ENCODE results near the gene GALNT10.

GALNT10 gene

DNA sequence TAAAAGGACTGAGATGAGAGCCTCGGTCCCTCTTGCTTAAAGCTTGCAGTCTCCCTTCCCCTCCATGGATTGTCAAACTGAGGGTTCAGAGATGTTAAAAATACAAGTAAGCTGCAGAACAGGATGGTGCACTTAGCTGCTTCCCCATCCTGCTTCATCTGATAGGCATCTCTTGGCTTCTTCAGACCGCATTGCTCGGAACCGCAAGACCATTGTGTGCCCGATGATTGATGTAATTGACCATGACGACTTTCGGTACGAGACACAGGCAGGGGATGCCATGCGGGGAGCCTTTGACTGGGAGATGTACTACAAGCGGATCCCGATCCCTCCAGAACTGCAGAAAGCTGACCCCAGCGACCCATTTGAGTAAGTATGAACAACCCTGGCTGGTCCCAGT lies 189.7 kb downstream of the GALNT10 start:
- DNase-seq (ENCODE audit: low read depth): no peak

DNA sequence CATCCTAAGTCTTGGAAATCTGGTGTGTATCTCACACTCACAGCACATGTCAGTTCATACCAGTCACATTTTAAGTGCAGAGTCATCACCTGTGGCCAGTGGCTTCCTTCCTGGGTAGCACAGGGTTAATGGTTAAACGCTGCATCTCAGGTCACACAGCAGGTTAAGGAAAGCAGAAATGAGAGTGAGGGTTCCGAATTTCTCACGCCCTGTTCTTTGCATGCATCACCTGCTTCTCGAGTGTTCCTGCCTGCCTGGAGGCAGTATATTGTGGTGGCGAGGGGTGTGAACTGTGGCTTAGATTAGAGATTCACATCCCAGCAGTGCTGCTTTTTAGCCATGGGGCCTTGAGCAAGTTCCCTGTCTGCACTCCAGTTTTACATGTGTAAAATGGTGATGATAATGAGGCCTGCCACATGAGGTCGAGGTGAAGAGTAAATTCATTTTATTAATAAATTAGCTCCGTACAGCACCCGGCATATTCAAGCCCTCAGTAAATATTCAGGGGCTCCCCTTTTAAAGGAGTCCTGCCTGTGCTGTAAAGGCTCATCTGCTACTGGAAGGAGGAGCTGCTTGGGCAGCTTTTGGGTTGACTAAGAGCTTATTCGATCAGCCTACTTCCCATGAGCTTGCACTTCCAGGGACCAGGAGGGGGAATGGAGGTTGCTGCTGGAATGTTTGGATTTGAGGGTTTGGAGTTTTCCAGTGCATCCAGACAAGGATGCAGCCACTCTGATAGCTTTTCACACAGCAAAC lies 194.1 kb downstream of the GALNT10 start:
- DNase-seq (ENCODE audit: low read depth): no peak

DNA sequence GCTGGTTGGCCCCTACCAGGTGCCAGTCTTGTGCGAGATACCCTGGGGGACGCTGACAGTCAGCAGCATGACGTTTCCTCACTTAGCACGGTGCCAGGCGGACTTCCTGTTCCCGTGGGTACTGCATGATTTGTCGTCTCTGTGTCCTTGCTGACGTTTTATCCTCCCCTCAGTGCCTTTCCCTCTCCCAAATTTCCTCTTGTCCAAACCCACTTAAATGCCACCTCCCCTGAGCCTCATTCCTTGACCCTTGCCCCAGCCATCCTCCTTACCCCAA lies 194.6 kb downstream of the GALNT10 start:
- DNase-seq (ENCODE audit: low read depth): no peak

DNA sequence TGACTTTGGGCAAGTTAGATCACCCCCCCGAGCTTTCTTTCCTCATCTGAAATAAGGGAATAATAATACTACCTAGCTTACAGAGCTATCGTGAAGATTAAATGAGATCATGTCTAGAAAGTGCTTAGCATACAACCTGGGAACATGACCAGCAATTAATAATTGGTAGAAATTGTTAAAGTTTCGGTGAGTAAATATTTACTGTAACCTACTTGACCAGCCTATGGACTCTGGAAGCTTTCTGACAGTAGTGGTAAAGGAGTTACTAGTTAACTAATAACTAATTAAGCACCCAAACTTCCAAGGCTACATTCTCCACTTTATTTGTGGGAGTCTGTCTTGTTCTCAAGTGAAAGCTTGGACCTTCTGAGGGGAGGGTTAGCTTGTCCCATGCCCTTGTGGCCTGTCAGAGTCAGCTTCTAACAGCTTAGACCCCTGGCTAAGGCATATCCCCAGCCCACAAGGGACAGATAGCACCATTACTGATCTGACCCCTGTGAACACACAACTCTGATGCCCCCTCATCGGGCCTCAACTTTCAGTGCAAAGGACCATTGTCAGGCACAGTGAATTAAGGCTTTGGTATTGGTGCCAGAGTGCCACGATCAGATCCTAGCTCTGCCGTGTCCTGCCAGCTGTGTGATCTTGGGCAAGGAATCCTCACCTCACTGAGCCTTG lies 196.6 kb downstream of the GALNT10 start:
- no peak for DNase-seq (ENCODE audit: low read depth)

DNA sequence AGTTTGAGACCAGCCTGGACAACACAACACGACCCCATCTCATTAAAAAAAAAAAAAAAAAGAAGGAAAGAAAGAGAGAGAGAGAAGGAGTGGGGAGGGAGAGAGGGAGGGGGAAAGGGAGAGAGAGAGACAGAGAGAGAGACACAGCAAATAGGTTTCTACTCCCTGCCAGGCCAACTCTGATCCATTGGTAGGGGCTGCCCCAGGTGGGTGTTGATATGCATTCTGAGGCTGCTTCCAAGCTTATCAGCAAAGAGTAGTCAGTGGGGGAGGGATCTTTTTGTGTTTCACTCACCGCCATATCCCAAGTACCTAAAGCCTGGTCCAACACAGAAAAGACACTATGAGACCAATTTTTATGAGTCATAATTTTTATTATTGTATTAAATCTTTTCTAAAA lies 198.3 kb downstream of the GALNT10 start:
- DNase-seq (ENCODE audit: low read depth): no peak

DNA sequence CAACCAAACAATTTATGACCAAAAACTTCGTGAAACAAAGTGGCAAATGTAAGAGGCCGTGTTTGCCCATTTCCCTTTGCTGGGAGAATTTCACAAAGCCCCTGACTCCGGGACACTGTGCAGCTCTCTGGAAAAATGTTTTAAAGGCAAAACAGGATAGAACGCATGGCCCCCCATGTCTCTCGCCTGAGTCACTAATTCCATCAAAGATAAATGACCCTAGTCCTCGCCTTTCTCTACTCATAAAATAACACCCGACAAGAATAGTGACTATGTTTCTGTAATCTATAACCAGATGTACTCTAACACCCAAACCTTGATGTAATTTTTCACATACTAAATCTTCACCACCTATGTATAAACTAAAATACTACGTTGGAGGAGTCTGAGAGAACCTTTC lies 199.6 kb downstream of the GALNT10 start:
- DNase-seq (ENCODE audit: low read depth): no peak

DNA sequence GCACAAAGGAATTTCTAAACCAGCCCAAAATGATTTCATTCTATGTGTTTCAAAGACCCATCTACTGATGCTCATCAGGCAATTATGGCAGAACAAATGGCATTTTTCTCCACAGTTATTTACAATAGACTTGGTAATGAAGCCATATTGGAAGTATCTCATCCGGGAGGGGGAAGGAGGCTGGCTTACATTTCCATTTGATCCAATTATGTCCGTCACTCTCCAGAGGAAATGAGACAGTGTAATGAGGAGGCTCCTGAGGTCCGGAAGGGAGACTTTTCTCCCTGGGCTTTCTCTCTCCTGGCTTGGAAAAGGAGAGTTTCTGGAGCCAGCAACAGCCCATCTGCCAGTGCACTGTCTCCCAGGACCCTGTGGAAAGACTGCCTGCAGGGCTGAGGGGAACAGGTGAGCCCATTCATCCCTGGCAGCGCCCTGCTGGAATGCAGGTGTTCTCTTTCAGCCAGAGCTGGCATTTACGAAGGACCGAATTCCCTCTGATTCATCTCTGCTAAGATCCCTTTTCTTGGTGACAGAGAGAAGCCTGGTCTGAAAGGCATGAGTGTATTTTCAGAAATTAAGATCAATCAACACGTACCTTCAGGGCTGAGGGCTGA lies 200.3 kb downstream of the GALNT10 start:
- no peak for DNase-seq (ENCODE audit: low read depth)

DNA sequence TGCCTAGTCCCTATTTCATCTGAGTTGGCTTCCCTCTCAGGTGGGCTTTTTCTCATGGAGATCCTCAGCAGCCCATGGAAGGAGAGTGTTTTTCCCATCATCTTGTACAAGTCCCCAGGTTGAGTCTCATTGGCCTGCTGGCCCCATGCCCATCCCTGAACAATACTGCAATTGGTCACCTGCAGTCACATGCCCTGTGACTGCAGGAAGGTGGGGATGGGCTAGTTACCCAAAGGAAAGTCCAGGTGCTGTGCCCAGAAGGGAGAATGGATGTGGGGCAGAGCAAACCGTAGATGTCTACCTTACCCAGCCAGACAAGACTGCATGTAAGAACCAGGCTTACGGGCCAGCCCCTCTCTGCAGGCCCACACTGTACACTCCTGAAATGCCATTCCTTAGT lies 201.3 kb downstream of the GALNT10 start:
- no peak for DNase-seq (ENCODE audit: low read depth)

DNA sequence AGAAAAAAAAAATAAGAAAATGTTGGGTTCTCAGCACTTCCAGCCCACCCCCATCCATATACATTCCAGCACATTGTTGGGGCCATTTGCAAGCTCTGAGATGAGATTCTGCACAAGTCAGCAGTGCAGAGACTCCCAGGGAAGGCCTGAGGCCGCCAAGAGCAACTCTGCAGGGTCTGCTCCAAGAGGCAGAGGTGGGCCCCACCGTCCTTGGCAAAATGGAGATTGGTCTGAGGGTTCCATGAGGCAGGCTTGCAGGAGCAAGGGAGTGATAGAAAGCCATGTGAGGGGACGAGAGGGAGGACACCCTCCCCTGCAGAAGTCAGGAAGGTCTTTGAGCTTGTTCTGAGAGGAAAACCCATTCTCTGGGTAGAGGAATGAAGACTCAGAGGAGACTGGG lies 203.3 kb downstream of the GALNT10 start:
- DNase-seq (ENCODE audit: low read depth): no peak

DNA sequence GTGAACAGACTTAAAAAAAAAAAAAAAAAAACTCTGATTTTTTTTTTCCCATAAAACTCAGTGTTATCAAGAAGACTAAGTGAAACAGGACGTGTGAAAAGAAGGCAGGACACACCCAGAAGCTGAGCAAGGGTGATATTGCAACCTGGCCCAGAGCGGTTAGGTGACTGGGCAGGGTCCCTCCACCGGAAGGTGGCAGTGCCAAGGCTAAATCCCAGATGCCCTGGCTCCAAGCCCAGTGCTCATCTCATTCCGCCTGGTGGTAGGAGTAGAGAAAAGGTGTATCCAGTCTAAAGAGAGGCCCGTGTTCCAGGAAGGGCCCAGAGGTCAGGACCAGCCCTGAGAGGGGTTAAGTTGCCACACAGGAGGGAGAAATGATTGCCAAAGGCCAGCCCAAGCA lies 203.8 kb downstream of the GALNT10 start:
- DNase-seq (ENCODE audit: low read depth): no peak

DNA sequence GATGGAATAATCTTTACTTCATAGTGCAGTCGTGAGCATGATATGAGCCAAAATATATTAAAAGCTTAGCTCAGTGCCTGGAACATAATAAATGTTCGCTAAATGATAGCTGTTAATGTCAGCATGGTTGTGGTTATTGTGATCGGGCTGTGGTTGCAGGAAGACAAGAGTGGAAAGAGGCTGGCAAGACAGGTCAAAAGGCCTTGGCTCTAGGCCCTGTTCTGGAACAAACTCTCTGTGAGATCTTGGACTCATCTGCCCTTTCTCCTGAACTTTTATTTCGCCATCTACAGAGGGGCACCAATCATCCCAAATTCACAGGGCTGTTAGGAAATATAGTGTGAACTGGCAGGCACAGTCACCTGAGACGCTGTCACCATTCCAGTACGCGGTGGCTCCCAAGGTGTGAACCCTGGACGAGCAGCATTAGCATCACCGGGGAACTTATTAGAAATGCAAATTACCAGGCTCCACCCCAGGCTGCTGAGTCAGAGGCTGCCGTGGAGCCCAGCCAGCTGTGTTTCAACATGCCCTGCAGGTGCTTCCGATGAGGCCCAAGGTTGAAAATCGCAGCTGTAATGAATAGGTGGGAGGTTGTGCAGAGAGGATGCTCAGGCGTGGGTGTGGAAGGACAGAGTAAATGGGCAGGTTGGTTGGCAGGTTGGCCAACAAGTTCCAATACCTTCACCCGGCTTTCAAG lies 205.0 kb downstream of the GALNT10 start:
- DNase-seq (ENCODE audit: low read depth): no peak

DNA sequence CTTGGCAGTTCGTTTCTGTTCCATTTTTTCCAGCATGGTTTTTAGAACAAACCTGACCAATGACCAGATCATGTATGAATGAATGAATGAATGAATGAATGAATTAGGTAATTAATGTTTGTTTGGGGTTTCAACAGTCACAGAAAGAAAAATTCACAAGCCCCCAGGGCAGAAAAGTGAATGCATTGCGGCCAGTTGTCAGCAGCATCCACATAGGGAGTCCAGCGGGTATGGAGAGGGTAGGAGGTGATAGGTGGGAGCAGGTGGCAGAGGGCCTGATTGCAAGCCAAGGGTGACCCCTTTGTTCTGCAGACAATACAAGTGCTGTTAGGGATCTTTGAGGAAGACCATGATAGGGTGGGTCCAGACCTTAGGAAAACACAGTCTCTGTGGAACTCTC lies 205.6 kb downstream of the GALNT10 start:
- no peak for DNase-seq (ENCODE audit: low read depth)

DNA sequence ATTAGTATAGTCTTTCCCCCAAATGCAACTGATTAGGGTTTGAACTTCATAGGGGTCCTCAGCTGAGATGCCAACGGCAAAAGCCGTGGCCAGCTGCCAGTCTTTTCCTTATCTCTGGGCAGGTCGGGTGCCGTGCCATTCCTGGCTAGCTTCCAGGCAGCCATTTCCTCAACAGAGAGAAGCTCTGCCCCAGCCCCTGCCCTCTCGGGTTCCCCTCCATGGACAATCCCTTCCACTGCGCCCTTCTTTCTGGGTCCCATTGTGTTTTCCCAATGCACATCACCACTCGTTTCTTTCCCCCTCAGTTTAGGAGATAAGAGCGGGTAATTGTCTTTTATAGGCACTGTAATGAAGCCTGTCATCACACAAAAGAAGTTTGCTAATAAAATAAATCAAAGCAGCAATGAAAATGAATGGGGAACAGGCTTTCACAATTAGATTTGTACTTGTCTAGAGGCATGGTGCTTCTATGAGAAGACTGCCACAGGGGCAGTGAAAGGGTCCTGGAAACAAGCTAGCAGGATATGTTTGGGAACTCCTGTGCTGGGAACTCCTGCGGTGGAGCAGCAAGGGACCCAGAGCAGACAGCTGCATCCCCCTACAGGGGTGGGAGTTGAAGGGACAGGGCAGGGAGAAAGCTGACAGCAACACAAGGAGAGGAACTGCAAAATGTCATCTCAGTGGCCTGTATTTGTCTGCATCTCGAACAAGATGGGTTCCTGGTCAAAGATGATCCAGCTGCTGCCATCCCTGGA lies 207.3 kb downstream of the GALNT10 start:
- DNase-seq (ENCODE audit: low read depth): no peak

DNA sequence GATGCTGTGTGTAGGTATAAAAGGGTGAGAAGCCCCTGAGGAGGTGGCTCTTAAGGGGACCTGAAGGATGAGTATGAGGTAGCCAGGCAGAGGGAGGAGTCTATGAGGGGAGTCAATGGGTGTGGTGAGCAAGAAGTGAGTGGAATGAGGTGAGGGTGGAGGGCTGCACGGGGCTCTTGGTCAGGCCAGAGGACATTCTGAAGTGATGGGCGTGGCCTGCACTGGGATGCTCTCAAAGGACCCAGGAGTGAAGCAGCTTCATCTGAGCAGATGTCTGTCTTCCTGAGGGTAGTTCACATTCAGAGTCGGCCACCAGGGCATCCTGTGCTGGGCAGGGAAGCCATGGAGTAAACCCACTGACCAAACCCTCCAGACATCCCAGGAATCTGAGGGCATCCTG lies 210.1 kb downstream of the GALNT10 start:
- no peak for DNase-seq (ENCODE audit: low read depth)

DNA sequence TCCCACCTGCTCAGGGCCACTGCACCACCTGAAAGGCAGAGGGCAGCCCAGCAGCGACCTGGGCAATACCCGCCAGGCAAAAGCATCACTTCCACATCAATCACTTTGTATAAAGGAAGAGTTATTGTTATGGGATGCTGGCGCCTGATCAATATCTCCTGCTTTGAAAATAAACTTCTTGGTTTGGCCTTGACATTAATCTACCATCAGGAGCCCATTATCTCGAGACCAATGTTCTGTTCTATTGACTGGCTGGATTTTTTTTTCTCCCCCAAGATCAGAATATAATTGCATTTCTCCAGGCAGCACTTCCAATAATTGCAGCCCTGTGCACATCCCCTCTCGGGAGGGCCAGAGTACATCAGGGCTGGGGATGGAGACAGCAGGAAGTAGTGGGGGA lies 210.8 kb downstream of the GALNT10 start:
- no peak for DNase-seq (ENCODE audit: low read depth)

DNA sequence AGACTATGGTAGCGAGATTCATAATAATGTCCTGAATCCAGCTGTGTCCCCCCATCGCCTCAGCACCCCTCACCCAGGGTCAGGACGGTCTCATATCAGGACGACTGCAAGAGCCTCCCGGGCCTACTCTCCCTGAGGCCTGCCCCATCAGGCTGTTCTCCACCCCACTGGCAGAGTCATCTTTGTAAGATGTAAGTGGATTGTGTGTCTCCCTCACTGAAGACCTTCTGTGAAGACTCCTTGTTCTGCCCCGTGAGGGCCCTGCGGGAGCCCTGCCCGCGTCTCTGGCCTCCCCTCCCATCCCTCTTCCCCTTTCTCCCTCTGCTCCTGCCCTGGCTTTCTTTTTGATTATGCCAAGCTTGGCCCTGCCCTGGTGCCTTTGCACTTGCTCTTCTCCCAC lies 211.4 kb downstream of the GALNT10 start:
- no peak for DNase-seq (ENCODE audit: low read depth)

DNA sequence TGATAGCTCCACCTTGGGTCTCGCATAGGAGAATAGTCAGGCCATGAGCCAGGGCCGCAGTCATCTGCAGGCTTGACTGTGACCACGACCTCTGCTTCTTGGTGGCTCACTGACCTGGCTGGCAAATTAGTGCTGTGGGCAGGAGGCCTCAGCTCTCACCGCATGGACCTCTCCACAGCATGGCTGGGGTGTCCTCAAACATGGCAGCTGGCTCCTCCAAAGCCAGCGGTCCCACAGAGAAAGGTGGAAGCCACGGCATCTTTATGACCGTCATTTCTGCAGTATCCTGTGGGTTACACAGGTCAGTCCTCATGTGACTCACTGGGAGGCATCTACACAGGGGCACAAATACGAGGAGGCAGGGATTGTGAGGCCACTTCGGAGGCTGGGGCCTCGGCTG lies 212.1 kb downstream of the GALNT10 start:
- no peak for DNase-seq (ENCODE audit: low read depth)

DNA sequence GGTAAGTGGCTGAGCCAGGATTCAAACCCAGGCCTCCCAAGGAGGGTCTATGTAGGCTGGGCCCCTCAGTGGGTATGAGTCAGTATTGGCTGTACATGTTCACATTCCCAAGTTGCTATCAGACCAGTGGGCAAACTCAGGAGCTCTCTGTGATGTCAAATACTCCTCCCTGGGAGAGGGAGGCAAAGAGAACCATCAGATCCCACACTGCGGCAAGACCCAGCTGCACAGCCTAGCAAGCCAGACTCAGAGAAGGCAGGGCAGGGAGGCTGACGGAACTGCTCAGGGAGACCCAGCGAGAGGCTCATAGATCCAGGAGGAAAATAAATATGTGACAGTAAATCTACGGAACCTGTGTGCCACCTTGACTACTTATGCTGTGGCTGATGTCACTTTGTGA lies 212.7 kb downstream of the GALNT10 start:
- no peak for DNase-seq (ENCODE audit: low read depth)

DNA sequence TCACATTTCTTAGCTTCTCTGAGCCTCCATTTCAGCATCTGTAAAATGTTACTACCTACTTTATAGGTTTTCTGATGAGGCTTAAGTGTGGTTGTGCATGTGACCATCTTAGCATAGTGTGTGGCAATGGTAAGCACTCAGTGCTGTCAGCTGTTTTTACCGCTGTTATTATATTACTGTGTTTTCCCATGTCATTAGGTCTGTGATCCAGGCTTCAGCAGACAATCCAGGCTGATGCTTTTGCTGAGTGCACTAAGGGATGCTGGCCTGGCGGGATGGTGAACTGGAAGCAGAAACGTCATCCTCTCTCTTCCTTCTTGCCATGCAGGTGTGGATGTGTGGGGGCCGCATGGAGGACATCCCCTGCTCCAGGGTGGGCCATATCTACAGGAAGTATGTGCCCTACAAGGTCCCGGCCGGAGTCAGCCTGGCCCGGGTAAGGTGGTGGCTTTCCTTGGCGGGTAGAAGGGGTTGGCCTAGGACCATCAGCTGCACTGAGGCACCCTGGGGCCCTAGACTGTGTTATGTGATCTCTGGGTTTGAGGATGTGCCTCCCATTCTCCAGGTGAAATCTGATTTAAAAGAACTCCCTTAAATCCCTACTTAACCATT lies 213.3 kb downstream of the GALNT10 start:
- DNase-seq (ENCODE audit: low read depth): no peak

DNA sequence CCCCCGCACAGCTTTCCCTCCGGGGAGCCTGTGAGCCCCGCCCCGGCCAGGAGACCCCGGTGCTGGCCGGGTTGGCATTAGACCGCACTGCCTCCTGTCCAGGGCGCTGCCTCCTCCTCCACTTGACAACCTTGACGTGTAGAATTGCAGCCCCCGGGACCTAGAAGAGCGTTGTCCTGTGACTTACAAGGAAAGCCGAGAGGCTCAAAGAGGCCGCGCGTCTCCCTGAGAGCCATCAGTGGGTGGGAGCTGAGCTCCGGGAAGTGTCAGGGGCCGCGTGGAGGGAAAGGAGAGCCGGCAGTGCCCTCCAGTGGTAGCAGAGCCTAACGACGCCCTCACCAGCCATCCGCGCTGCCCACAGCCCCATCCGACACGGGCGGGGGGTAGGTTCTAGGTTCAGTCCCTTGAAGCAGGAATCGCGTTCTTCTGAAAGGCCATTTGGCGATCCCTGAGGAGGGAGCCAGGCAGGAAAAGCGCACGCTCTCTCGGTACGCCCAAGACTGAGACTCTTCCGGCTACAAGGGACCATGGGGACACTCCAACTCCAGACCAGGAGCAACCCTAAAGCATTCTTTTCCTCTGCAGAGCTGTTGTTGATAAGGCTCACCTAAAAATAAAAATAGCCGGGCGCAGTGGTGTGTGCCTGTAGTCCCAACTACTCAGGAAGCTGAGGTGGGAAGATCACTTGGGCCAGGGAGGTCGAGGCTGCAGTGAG lies 214.7 kb downstream of the GALNT10 start:
- DNase-seq (ENCODE audit: low read depth): peak; percentile 31

DNA sequence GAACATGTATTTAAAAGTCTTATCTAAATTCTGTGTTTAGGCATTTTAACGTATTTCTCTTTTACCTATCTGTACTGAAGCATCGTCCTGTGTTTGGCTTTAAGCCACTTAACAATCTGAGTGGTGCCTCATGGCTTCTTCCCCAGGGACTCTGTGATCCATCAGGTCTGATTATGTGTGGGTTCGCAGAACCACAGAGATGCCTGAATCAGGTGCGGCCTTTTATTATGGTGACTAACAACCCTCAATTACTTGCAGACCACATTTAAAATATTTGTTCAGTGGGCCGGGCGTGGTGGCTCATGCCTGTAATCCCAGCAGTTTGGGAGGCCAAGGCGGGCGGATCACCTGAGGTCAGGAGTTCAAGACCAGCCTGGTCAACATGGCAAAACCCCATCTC lies 215.7 kb downstream of the GALNT10 start:
- no peak for DNase-seq (ENCODE audit: low read depth)
